DND-41 (cell line): ENCODE data around the gene SCD5.

ENCODE experiments used
- ATAC-seq: fragments of 200-7000 bp; cut with Tn5 transposase; 3 replicates; pipeline ENCODE4 v1.9.1; 2021; ENCODE audit warnings: low read depth; ENCODE audit not compliant: insufficient read depth
- DNase-seq: peaks from one replicate; pipeline ENCODE4 v3.0.0-alpha.2; 2020
- H2AFZ ChIP-seq: 2 replicates; pipeline ENCODE4 v1.6.0; 2012; ENCODE audit warnings: low read depth, low read length
- H3K27ac ChIP-seq: 2 replicates; pipeline ENCODE4 v1.5.1; 2012; ENCODE audit warnings: low read length, inconsistent platforms
- H3K27me3 ChIP-seq: fragments of 200-600 bp; sonication (generic); 2 replicates; pipeline ENCODE4 v1.6.0; 2012; ENCODE audit warnings: low read length, mild to moderate bottlenecking, inconsistent platforms; ENCODE audit not compliant: insufficient read depth, poor library complexity
- H3K36me3 ChIP-seq: 2 replicates; pipeline ENCODE4 v1.5.1; 2012; ENCODE audit warnings: low read length, inconsistent platforms; ENCODE audit not compliant: insufficient read depth
- H3K4me1 ChIP-seq: 2 replicates; pipeline ENCODE4 v1.5.1; 2012; ENCODE audit warnings: mild to moderate bottlenecking, low read length; ENCODE audit not compliant: insufficient read depth
- H3K4me2 ChIP-seq: 2 replicates; pipeline ENCODE4 v1.6.0; 2012; ENCODE audit warnings: mild to moderate bottlenecking, moderate library complexity, low read length, inconsistent platforms; ENCODE audit not compliant: insufficient read depth
- H3K4me3 ChIP-seq, 2 experiments: fragments of 200-600 bp in 1 of 2; shearing (Covaris generic) in 1 of 2; 2 replicates each; pipeline ENCODE4 v1.5.1; 2012 to 2016; ENCODE audit warnings: inconsistent platforms in 2 of 2, low read length in 2 of 2, mild to moderate bottlenecking in 2 of 2, low read depth in 1 of 2, moderate library complexity in 1 of 2
- H3K79me2 ChIP-seq: 2 replicates; pipeline ENCODE4 v1.6.0; 2012; ENCODE audit warnings: low read length, inconsistent platforms; ENCODE audit not compliant: insufficient read depth
- H3K9ac ChIP-seq: 2 replicates; pipeline ENCODE4 v1.6.0; 2012; ENCODE audit warnings: low read depth, mild to moderate bottlenecking, inconsistent platforms, low read length, moderate library complexity
- H3K9me3 ChIP-seq: 2 replicates; pipeline ENCODE4 v1.5.1; 2012; ENCODE audit warnings: low read length, moderate library complexity, mild to moderate bottlenecking, inconsistent platforms; ENCODE audit not compliant: insufficient read depth, severe bottlenecking
- H4K20me1 ChIP-seq: 2 replicates; pipeline ENCODE4 v1.6.0; 2012; ENCODE audit warnings: low read length; ENCODE audit not compliant: insufficient read depth
- EZH2 ChIP-seq: IDR thresholded peaks from 3 replicates; pipeline ENCODE4 v1.6.1; 2012; ENCODE audit warnings: borderline replicate concordance, low read depth, mild to moderate bottlenecking, moderate library complexity, low read length, inconsistent platforms; ENCODE audit not compliant: severe bottlenecking
- TF ChIP-seq, protein P1 (sequence below): IDR thresholded peaks from 2 replicates; pipeline ENCODE4 v1.5.1; 2012; ENCODE audit warnings: borderline replicate concordance, low read length, moderate library complexity, mild to moderate bottlenecking; ENCODE audit not compliant: poor library complexity, severe bottlenecking; ENCODE audit errors: extremely low read depth

The SCD5 gene

DNA sequence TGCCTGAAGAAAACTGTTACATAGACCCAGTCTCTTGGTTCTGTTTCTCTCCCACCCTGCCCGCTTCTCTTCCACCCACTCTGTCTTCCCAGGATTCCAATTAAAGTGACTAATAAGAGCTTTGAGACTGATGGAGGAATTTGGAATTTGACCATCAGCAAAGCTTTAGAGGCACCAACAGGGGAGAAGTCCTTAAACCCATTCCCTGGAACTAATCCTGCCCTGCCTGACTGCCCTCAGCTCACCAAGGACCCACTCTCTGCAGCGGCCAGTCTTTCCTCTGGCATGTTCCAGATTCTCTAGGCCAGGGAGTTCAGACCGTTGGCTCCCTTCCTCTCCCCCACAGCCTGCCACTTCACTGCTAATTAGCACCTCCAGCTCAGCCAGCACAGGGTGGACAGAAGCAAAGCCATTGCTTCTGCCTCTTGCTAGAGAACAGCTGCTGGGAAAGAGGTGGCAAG lies 23.9 kb downstream of the SCD5 start:
- no peak for TF ChIP-seq EZH2
- TF ChIP-seq, protein P1, sequence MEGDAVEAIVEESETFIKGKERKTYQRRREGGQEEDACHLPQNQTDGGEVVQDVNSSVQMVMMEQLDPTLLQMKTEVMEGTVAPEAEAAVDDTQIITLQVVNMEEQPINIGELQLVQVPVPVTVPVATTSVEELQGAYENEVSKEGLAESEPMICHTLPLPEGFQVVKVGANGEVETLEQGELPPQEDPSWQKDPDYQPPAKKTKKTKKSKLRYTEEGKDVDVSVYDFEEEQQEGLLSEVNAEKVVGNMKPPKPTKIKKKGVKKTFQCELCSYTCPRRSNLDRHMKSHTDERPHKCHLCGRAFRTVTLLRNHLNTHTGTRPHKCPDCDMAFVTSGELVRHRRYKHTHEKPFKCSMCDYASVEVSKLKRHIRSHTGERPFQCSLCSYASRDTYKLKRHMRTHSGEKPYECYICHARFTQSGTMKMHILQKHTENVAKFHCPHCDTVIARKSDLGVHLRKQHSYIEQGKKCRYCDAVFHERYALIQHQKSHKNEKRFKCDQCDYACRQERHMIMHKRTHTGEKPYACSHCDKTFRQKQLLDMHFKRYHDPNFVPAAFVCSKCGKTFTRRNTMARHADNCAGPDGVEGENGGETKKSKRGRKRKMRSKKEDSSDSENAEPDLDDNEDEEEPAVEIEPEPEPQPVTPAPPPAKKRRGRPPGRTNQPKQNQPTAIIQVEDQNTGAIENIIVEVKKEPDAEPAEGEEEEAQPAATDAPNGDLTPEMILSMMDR = no peak
- H3K36me3 ChIP-seq = peaks cover 12% of the 10 kb centered on the region
- no peaks in the 10 kb centered on the region for H3K4me1 ChIP-seq
- DNase-seq = no peak
- no peak overlapping the region for H3K4me3 ChIP-seq
- no peak overlapping the region for H3K9ac ChIP-seq
- no peaks in the 10 kb centered on the region for H3K27me3 ChIP-seq
- no peak overlapping the region for H2AFZ ChIP-seq
- H3K27ac ChIP-seq = no peak overlapping the region
- no peaks in the 10 kb centered on the region for H3K9me3 ChIP-seq
- H3K4me2 ChIP-seq = no peak overlapping the region
- H4K20me1 ChIP-seq = peaks cover 37% of the 10 kb centered on the region; the same call in 1 of the 2 replicates
- ATAC-seq = no peak
- peaks cover 58% of the 10 kb centered on the region for H3K79me2 ChIP-seq

DNA sequence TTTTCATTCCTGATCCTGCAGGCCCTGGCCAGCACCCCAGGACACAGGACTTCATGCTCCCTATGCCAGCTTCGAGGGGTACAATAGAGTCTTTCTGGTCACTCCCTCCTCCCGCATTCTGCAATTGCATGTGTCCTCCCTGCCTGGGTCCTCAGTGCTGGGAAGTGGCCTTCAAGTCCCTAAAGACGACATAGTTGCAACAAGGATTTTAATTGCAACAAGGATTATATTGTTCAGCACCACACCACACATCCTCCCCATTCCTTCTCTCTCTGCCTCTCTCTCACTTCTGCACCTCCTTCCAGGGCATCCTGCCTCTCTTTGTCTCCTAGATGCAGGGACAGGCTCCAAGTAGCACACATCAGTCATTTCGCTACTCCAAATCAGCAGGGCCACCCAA lies 25.5 kb downstream of the SCD5 start:
- no peak for DNase-seq
- Histone ChIP-seq H3K27me3 (no peaks in the 10 kb centered on the region), H2AFZ (no peak overlapping the region), H3K9ac (no peak overlapping the region), H3K4me2 (no peak overlapping the region), H3K4me3 (no peak overlapping the region), H3K9me3 (no peaks in the 10 kb centered on the region), H3K4me1 (no peaks in the 10 kb centered on the region), H3K79me2 (peaks cover 45% of the 10 kb centered on the region), H3K27ac (no peak overlapping the region), H4K20me1 (peaks cover 24% of the 10 kb centered on the region; the same call in 1 of the 2 replicates), H3K36me3 (peaks cover 7% of the 10 kb centered on the region)
- TF ChIP-seq, protein P1 = no peak
- ATAC-seq = no peak

DNA sequence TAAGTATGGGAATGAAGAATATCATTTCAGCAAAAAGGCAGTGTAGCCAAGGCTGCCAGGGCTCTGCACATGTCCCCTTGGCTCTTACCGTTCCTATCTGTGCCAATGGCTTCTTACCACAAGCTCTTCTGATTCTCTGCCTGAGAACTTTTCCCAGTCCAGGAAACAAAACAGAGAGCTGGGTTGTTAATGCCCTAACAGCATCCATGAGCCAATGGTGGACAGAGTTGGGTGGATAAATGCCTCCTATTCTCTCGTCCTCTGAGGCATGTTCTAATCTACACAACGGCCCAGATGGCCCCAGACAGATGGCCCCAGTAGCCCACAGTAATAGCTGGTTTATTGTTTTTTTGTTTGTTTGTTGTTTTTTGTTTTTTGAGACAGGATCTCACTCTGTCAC lies 28.0 kb downstream of the SCD5 start:
- no peak overlapping the region for H3K4me2 ChIP-seq
- no peaks in the 10 kb centered on the region for H3K27me3 ChIP-seq
- no peak for DNase-seq
- H3K4me3 ChIP-seq = no peak overlapping the region
- peaks cover 17% of the 10 kb centered on the region; the same call in 1 of the 2 replicates for H4K20me1 ChIP-seq
- no peak overlapping the region for H3K9ac ChIP-seq
- no peak overlapping the region for H3K27ac ChIP-seq
- H3K36me3 ChIP-seq = peaks cover 7% of the 10 kb centered on the region
- H3K79me2 ChIP-seq = peaks cover 37% of the 10 kb centered on the region
- TF ChIP-seq EZH2 = no peak
- TF ChIP-seq, protein P1 = no peak
- H2AFZ ChIP-seq = no peak overlapping the region
- no peak for ATAC-seq
- H3K9me3 ChIP-seq = peaks cover 8% of the 10 kb centered on the region
- H3K4me1 ChIP-seq = no peaks in the 10 kb centered on the region

DNA sequence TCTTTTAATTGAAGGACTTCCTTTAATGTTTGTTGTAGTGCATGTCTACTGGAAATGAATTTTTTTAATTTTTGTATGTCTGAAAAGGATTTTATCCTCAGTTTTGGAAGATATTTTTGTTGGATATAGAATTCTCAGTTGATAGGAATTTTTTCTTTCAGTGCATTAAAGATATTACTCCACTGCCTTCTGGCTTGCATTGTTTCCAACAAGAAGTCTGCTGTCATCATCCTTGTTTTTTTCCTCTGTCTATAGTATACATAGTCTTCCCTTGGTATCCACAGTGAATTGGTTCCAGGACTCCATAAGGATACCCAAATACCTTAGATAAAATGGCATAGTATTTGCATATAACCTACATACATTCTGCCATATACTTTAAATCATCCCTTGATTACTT lies 33.5 kb downstream of the SCD5 start:
- Histone ChIP-seq H3K27ac (no peak overlapping the region), H3K79me2 (0 out of 2 replicates have a peak, but pooled peaks cover 7% of the 10 kb centered on the region), H3K36me3 (no peaks in the 10 kb centered on the region), H3K9me3 (peaks cover 12% of the 10 kb centered on the region), H3K27me3 (no peaks in the 10 kb centered on the region), H4K20me1 (peaks cover 8% of the 10 kb centered on the region; the same call in 1 of the 2 replicates), H3K4me3 (no peak overlapping the region), H3K4me2 (no peak overlapping the region), H3K9ac (no peak overlapping the region), H2AFZ (no peak overlapping the region), H3K4me1 (no peaks in the 10 kb centered on the region)
- ATAC-seq = no peak
- TF ChIP-seq EZH2 = no peak
- TF ChIP-seq, protein P1 = no peak
- DNase-seq = no peak
